Measurements from ENCODE around the gene RPLP2. TPM values are rescaled to one million over a fixed set of nuclear protein-coding genes. Genes with fewer than 3 reads are reported as not detected.

The RPLP2 gene
- total RNA-seq, 1 donor from 2014 or later = 1,651 TPM

DNA sequence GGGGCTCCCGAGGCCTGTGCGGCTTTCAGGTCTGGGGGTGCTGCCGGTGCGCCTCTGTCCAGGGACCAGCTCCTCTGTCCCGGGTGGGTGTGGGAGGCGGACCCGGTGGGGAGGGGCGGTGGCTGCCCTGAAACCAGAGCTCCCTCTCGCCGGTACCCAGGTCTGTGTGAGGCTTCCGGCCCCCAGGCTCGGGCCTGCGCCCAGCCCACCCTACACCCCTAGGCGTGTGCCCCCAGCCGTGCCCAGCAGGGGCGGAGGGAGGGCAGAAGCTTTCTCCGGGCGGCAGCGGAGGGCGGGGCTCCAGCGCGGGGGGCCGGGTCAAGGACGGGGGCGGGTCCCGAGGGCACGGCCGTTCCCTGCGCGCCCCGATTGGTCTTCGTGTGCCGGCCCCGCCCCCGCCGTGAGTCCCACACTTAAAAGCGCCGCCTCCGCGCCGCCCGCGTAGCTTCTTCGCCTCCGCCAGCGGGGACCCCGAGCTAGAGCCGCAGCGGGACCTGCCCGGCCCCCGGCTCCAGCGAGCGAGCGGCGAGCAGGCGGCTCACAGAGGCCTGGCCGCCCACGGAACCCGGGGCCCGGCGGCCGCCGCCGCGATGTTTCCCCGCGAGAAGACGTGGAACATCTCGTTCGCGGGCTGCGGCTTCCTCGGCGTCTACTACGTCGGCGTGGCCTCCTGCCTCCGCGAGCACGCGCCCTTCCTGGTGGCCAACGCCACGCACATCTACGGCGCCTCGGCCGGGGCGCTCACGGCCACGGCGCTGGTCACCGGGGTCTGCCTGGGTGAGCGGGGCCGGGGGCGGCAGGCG is 9.6 kb downstream of the RPLP2 start:
- Mint-ChIP-seq H3K9me3 (no peaks in the 10 kb centered on the region), H3K36me3 (peaks cover 2% of the 10 kb centered on the region), H3K4me3 (peak overlapping the region; percentile 78), H3K4me1 (peaks cover 10% of the 10 kb centered on the region), H3K27me3 (ENCODE audit: low read depth) (no peaks in the 10 kb centered on the region), H3K27ac (no peak overlapping the region)
- DNase-seq (ENCODE audit: low spot score in 2 of 2, unreplicated experiment in 2 of 2) = peak; percentile 85 to 90
- TF ChIP-seq, protein P1, sequence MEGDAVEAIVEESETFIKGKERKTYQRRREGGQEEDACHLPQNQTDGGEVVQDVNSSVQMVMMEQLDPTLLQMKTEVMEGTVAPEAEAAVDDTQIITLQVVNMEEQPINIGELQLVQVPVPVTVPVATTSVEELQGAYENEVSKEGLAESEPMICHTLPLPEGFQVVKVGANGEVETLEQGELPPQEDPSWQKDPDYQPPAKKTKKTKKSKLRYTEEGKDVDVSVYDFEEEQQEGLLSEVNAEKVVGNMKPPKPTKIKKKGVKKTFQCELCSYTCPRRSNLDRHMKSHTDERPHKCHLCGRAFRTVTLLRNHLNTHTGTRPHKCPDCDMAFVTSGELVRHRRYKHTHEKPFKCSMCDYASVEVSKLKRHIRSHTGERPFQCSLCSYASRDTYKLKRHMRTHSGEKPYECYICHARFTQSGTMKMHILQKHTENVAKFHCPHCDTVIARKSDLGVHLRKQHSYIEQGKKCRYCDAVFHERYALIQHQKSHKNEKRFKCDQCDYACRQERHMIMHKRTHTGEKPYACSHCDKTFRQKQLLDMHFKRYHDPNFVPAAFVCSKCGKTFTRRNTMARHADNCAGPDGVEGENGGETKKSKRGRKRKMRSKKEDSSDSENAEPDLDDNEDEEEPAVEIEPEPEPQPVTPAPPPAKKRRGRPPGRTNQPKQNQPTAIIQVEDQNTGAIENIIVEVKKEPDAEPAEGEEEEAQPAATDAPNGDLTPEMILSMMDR (IDR thresholded peaks at IDR 0.05; ENCODE audit: unreplicated experiment) = peak; percentile 14

DNA sequence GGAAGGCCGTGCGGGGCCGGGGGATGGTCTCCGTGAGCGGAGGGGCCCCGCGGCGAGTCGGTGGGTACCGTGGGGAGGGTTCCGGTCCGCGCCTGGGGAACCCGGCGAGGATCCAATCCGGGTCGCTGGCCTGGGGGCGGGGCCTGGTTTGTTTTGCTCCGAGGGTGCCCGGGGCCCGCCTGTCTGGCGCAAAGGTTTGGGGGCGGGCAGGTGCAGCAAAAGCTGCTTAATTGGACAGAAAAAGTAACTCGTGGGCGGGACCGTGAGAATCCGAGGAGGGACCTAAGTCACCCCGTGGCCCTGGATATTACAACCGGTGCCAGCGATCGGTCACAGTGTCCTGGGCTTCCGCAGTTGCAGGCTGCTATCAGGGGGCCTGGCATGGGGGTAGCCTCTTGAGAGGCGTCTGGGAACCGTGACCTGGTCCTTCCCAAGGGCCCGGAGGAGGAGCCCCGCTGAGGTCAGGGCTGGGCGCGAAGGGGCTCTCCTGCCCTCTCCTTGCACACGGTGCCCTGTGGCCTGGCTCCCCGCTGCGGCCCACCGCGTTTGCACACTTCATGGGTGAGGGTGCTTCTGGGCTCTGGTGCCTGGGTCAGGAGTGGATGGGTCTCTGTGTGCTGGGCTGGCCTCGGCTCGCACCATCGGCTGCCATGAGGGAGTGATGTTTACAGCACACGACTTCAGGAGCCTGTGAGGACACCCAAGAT is 10.3 kb downstream of the RPLP2 start:
- Mint-ChIP-seq H3K4me3 (peak overlapping the region; percentile 78), H3K27ac (no peak overlapping the region), H3K27me3 (ENCODE audit: low read depth) (no peaks in the 10 kb centered on the region), H3K36me3 (peaks cover 6% of the 10 kb centered on the region), H3K4me1 (peaks cover 10% of the 10 kb centered on the region), H3K9me3 (no peaks in the 10 kb centered on the region)
- DNase-seq (ENCODE audit: low spot score in 2 of 2, unreplicated experiment in 2 of 2) = peak in 1 of 2 experiments; percentile 60
- TF ChIP-seq, protein P1 (IDR thresholded peaks at IDR 0.05; ENCODE audit: unreplicated experiment) = no peak

DNA sequence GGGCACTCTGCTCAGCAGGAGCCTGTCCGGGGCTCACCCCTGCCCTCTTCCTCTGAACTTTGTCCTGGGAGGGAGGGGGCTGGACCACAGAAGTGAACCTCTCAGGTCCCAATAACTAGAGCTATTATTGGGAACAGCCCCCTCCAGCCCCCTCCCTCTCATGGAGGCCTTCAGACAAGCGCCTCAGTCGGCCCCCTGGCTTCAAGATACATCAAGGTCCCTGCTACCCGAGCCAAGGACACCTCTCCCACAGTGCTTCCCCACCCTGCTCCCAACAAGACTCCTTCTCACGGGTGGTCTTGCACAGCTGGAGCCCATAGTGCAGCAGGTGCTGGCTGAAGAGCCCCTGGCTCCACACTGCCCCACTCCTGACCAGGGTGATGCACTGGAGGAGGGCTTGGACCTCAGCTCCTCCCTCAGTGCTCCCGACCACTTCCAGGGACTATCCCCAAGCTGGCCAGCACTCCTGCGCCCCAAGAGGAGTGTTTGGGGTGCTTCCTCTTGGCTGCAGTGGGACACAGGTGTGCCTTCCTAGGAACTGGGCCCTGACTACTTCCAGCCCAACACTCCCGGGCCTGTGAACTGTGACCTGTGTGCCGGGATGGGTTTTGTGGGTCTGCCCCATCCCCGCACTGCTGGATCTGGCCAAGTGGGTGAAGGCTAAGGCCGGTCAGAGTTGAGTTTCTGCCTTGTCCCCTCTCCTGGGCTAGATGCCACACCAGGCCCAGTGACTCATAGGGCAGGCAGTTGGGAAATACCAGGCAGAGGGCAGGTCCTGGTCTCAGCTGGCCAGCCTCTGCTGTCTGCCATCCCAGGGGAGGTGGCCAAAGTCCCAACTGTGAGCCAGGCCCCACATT is 11.1 kb downstream of the RPLP2 start:
- no peak for DNase-seq (ENCODE audit: low spot score in 2 of 2, unreplicated experiment in 2 of 2)
- H3K4me1 Mint-ChIP-seq = peaks cover 10% of the 10 kb centered on the region
- H3K9me3 Mint-ChIP-seq = no peaks in the 10 kb centered on the region
- TF ChIP-seq, protein P1 (IDR thresholded peaks at IDR 0.05; ENCODE audit: unreplicated experiment) = no peak
- H3K27me3 Mint-ChIP-seq (ENCODE audit: low read depth) = no peaks in the 10 kb centered on the region
- H3K4me3 Mint-ChIP-seq = peak overlapping the region; percentile 78
- peaks cover 7% of the 10 kb centered on the region for H3K36me3 Mint-ChIP-seq
- H3K27ac Mint-ChIP-seq = no peak overlapping the region

DNA sequence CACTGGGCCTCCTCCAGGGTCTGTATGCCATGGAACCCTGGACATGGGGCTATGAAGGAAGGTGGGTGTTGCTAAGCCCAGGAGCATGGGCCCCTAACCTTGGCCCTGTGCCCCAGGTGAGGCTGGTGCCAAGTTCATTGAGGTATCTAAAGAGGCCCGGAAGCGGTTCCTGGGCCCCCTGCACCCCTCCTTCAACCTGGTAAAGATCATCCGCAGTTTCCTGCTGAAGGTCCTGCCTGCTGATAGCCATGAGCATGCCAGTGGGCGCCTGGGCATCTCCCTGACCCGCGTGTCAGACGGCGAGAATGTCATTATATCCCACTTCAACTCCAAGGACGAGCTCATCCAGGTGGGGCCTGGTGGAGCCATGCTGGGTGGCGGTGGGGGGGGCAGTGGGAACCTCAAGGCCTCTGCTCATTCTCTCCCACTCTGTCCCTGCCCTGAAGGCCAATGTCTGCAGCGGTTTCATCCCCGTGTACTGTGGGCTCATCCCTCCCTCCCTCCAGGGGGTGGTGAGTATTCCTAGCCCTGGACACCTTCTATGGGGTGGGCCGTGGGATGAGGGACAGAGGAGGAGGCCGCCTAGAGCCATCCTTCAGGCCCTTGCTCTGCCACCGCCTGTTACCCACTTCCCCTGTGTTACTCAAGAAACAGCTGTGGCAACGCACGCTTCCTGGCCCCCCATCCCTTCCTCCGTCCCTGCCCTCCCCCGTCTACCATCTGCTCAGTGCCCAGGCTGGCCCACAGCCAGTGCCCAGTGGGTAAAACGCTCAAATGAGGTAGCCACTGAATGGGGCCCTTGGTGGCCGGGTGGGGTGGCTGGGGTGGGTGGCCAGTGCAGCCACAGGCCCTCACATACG is 12.0 kb downstream of the RPLP2 start:
- Mint-ChIP-seq H3K4me3 (peak overlapping the region; percentile 78), H3K4me1 (peaks cover 10% of the 10 kb centered on the region), H3K9me3 (no peaks in the 10 kb centered on the region), H3K27me3 (ENCODE audit: low read depth) (peaks cover 5% of the 10 kb centered on the region), H3K27ac (no peak overlapping the region), H3K36me3 (peaks cover 7% of the 10 kb centered on the region)
- TF ChIP-seq, protein P1 (IDR thresholded peaks at IDR 0.05; ENCODE audit: unreplicated experiment) = no peak
- no peak for DNase-seq (ENCODE audit: low spot score in 2 of 2, unreplicated experiment in 2 of 2)
